IMR-90 (cell line): ENCODE measurements around the gene SH3BGRL. TPM values are rescaled to one million over a fixed set of nuclear protein-coding genes. Genes with fewer than 3 reads are reported as not detected.

Source experiments
- ATAC-seq: fragments of 200-7000 bp; cut with Tn5 transposase; 2 replicates; pipeline ENCODE4 v1.9.1; 2020; ENCODE audit warnings: low read depth, mild to moderate bottlenecking, moderate library complexity
- BruUV-seq: library from RNA; stranded (reverse); fragments of 400-500 nt; replicated peaks from 2 replicates; lab custom pipeline; 2021; lab: Mats Ljungman, UMichigan
- CTCF ChIA-PET: fragments of 300-600 bp; formaldehyde crosslinking; extraction: SDS; loops from one replicate; lab custom pipeline; 2021; ENCODE audit warnings: antibody characterized with exemption; lab: Yijun Ruan, JAX
- POLR2A ChIA-PET: fragments of 300-600 bp; sonication (Branson Sonifier 250); formaldehyde crosslinking; loops from one replicate; lab custom pipeline; 2022; ENCODE audit warnings: antibody characterized with exemption; ENCODE audit not compliant: unreplicated experiment; lab: Charles Lee
- DNase-seq: peaks from one replicate; pipeline ENCODE4 v3.0.0; 2013
- H2AFZ ChIP-seq: replicated peaks from 2 replicates; pipeline ENCODE3; 2013; ENCODE audit warnings: low read length, mild to moderate bottlenecking; ENCODE audit not compliant: poor library complexity
- H2AK5ac ChIP-seq: 2 replicates; pipeline ENCODE4 v1.6.1; 2013; ENCODE audit warnings: low read depth, low read length, inconsistent platforms
- H2AK9ac ChIP-seq: replicated peaks from 2 replicates; pipeline ENCODE3; 2013; ENCODE audit warnings: mild to moderate bottlenecking, low read depth, low read length, moderate library complexity; ENCODE audit not compliant: poor library complexity
- H2BK120ac ChIP-seq: 2 replicates; pipeline ENCODE4 v1.6.1; 2013; ENCODE audit warnings: low read depth, low read length, inconsistent platforms
- H2BK15ac ChIP-seq: 3 replicates; pipeline ENCODE4 v1.6.1; 2013; ENCODE audit warnings: low read depth, low read length, inconsistent platforms
- H2BK20ac ChIP-seq: 2 replicates; pipeline ENCODE4 v1.6.1; 2013; ENCODE audit warnings: low read depth, mild to moderate bottlenecking, inconsistent platforms, low read length, moderate library complexity
- H2BK5ac ChIP-seq: 2 replicates; pipeline ENCODE4 v1.6.1; 2013; ENCODE audit warnings: mild to moderate bottlenecking, low read depth, low read length, inconsistent platforms; ENCODE audit not compliant: poor library complexity, severe bottlenecking
- H3K14ac ChIP-seq: replicated peaks from 2 replicates; pipeline ENCODE4 v1.6.1; 2013; ENCODE audit warnings: low read depth, low read length, inconsistent platforms
- H3K18ac ChIP-seq: 2 replicates; pipeline ENCODE4 v1.6.1; 2013; ENCODE audit warnings: low read depth, low read length, control low read depth
- H3K23ac ChIP-seq: 2 replicates; pipeline ENCODE4 v1.6.1; 2013; ENCODE audit warnings: low read depth, low read length, inconsistent platforms
- H3K27ac ChIP-seq: 2 replicates; pipeline ENCODE4 v1.5.1; 2013; ENCODE audit warnings: mild to moderate bottlenecking, control low read depth, low read length; ENCODE audit not compliant: insufficient read depth
- H3K27me3 ChIP-seq: 2 replicates; pipeline ENCODE4 v1.6.1; 2013; ENCODE audit warnings: low read length; ENCODE audit not compliant: control insufficient read depth, insufficient read depth
- H3K36me3 ChIP-seq: 2 replicates; pipeline ENCODE4 v1.6.1; 2013; ENCODE audit warnings: low read length, mixed read lengths; ENCODE audit not compliant: control insufficient read depth, insufficient read depth
- H3K4ac ChIP-seq: 2 replicates; pipeline ENCODE4 v1.6.1; 2013; ENCODE audit warnings: low read depth, low read length, inconsistent platforms
- H3K4me1 ChIP-seq: 2 replicates; pipeline ENCODE4 v1.6.1; 2013; ENCODE audit warnings: low read length, mixed read lengths; ENCODE audit not compliant: control insufficient read depth, insufficient read depth
- H3K4me2 ChIP-seq: 2 replicates; pipeline ENCODE4 v1.6.1; 2013; ENCODE audit warnings: low read depth, mild to moderate bottlenecking, control low read depth, low read length, moderate library complexity
- H3K4me3 ChIP-seq: 2 replicates; pipeline ENCODE4 v1.5.1; 2013; ENCODE audit warnings: low read depth, mild to moderate bottlenecking, control low read depth, low read length, moderate library complexity; ENCODE audit not compliant: insufficient read depth
- H3K56ac ChIP-seq: 2 replicates; pipeline ENCODE4 v1.6.1; 2013; ENCODE audit warnings: low read length, inconsistent platforms; ENCODE audit not compliant: insufficient read depth; ENCODE audit errors: extremely low read depth
- H3K79me1 ChIP-seq, 2 experiments: 2 replicates each; pipeline ENCODE4 v1.6.1; 2013; ENCODE audit warnings: low read length in 2 of 2, inconsistent platforms in 1 of 2, low read depth in 1 of 2
- H3K9ac ChIP-seq: 2 replicates; pipeline ENCODE4 v1.6.1; 2013; ENCODE audit warnings: low read depth, low read length, control low read depth
- H3K9me1 ChIP-seq: 2 replicates; pipeline ENCODE4 v1.6.1; 2013; ENCODE audit warnings: low read length, inconsistent platforms; ENCODE audit not compliant: insufficient read depth
- H3K9me3 ChIP-seq: 2 replicates; pipeline ENCODE4 v1.6.1; 2013; ENCODE audit warnings: low read length; ENCODE audit not compliant: control insufficient read depth, insufficient read depth
- H4K20me1 ChIP-seq: 2 replicates; pipeline ENCODE4 v1.6.1; 2013; ENCODE audit warnings: low read length, inconsistent platforms; ENCODE audit not compliant: insufficient read depth
- H4K5ac ChIP-seq: 2 replicates; pipeline ENCODE4 v1.6.1; 2013; ENCODE audit warnings: mild to moderate bottlenecking, low read depth, low read length, control low read depth
- H4K8ac ChIP-seq, 2 experiments: 2 replicates each; pipeline ENCODE4 v1.6.1; 2013; ENCODE audit warnings: low read depth in 2 of 2, low read length in 2 of 2, control low read depth in 1 of 2, inconsistent platforms in 1 of 2
- H4K91ac ChIP-seq: 2 replicates; pipeline ENCODE4 v1.6.1; 2013; ENCODE audit warnings: low read depth, low read length, inconsistent platforms; ENCODE audit not compliant: insufficient read depth
- CHD1 ChIP-seq: IDR thresholded peaks from 2 replicates; pipeline ENCODE4 v1.6.1; 2012; ENCODE audit warnings: low read depth, low read length, improper control_type of control experiment
- ELK1 ChIP-seq: fragments of 150-350 bp; IDR thresholded peaks from 2 replicates; pipeline ENCODE4 v1.6.1; 2016; ENCODE audit warnings: low read depth, mild to moderate bottlenecking, low read length, moderate library complexity, borderline replicate concordance
- MAFK ChIP-seq: IDR thresholded peaks from 2 replicates; pipeline ENCODE4 v1.6.1; 2012; ENCODE audit warnings: low read depth, low read length, improper control_type of control experiment
- MXI1 ChIP-seq: IDR thresholded peaks from 2 replicates; pipeline ENCODE4 v1.6.1; 2012; ENCODE audit warnings: low read depth, mild to moderate bottlenecking, low read length, moderate library complexity, borderline replicate concordance
- POLR2A ChIP-seq: IDR thresholded peaks from 2 replicates; pipeline ENCODE4 v1.6.1; 2012; ENCODE audit warnings: mild to moderate bottlenecking, low read depth, low read length
- RCOR1 ChIP-seq: IDR thresholded peaks from 2 replicates; pipeline ENCODE4 v1.6.1; 2012; ENCODE audit warnings: mild to moderate bottlenecking, low read length, improper control_type of control experiment; ENCODE audit not compliant: insufficient replicate concordance
- RFX5 ChIP-seq: IDR thresholded peaks from 2 replicates; pipeline ENCODE4 v1.8.0; 2012; ENCODE audit warnings: low read depth, mild to moderate bottlenecking, low read length, moderate library complexity
- SMC3 ChIP-seq: fragments of 150-350 bp; IDR thresholded peaks from 2 replicates; pipeline ENCODE4 v1.6.1; 2016; ENCODE audit warnings: low read depth, mild to moderate bottlenecking, antibody characterized with exemption, low read length, moderate library complexity
- WGBS, 2 experiments: methylation state at CpG; one replicate each; pipeline versions ENCODE4 v1.1.5 to v1.1.7; 2013; ENCODE audit warnings: missing lambda C conversion rate in 2 of 2; ENCODE audit not compliant: insufficient read length in 1 of 2; ENCODE audit errors: extremely low coverage in 2 of 2; 5-methylcytosine and 5-hydroxymethylcytosine counted together
- dilution Hi-C: fragments of 300-500 bp; cut with HindIII; formaldehyde crosslinking; loops from one replicate; pipeline ENCODE4 v1.14.3; 2018; ENCODE audit warnings: low sequenced_read_pairs; ENCODE audit not compliant: unreplicated experiment
- in situ Hi-C: fragments of 300-500 bp; cut with MboI; formaldehyde crosslinking; loops from 3 replicates; pipeline ENCODE4 v1.14.3; 2019; ENCODE audit warnings: low sequenced_read_pairs, inconsistent platforms, mixed read lengths
- intact Hi-C: fragments of 100-400 bp; cut with micrococcal nuclease; formaldehyde crosslinking; loops from 2 replicates; pipeline ENCODE4 v1.10.0; 2022
- polyA plus RNA-seq, 3 experiments: library from polyadenylated mRNA; depleted of rRNA; stranded (reverse); fragments of >200 nt; gene quantifications; 2 replicates each; pipeline ENCODE4 v1.2.3, GENCODE V29; 2012; ENCODE audit warnings: low replicate concordance in 1 of 3
- total RNA-seq: library from RNA; depleted of rRNA; stranded (reverse); fragments of >200 nt; gene quantifications from 2 replicates; pipeline ENCODE4 v1.2.3, GENCODE V29; 2012

Gene SH3BGRL
- total and polyA plus RNA-seq, 2 of the 4 experiments (the other 2 are of a cell fraction), result 50.7 to 110 TPM

GRCh38 chrX:81237516-81237915, 35.6 kb downstream of the SH3BGRL start:
- no peak overlapping the region for H2AFZ ChIP-seq
- no peak for TF ChIP-seq MXI1
- no peak for TF ChIP-seq POLR2A
- TF ChIP-seq RCOR1, result no peak
- no peak for TF ChIP-seq CHD1
- no peak for TF ChIP-seq SMC3
- TF ChIP-seq RFX5, result no peak
- no peak for TF ChIP-seq ELK1
- TF ChIP-seq MAFK, result no peak
- H4K20me1 ChIP-seq, result no peaks in the 10 kb centered on the region
- no peak overlapping the region for H2BK5ac ChIP-seq
- H3K27me3 ChIP-seq, result no peaks in the 10 kb centered on the region
- H4K5ac ChIP-seq, result no peak overlapping the region
- no peak overlapping the region for H2BK120ac ChIP-seq
- H3K9ac ChIP-seq, result no peak overlapping the region
- H3K4me1 ChIP-seq, result no peaks in the 10 kb centered on the region
- intact Hi-C loops, result no loop called here
- no peak overlapping the region for H2AK9ac ChIP-seq
- ChIA-PET POLR2A (no interaction called here), CTCF (no interaction called here)
- in situ Hi-C loops, result no loop called here
- peaks cover 1% of the 10 kb centered on the region; the same call in 1 of the 2 replicates for H3K36me3 ChIP-seq
- dilution Hi-C loops, result no loop called here
- no peak overlapping the region for H3K14ac ChIP-seq
- H3K56ac ChIP-seq, result no peak overlapping the region
- no peak overlapping the region for H4K8ac ChIP-seq
- no peaks in the 10 kb centered on the region for H3K79me1 ChIP-seq
- ATAC-seq (no peak), DNase-seq (no peak)
- no peak overlapping the region for H3K18ac ChIP-seq
- H2BK20ac ChIP-seq, result no peak overlapping the region
- H3K4ac ChIP-seq, result no peak overlapping the region
- no peak overlapping the region for H3K27ac ChIP-seq
- WGBS, 2 experiments, result no CpG with 5 or more reads among the region's 1 CpG
- no peak overlapping the region for H3K4me2 ChIP-seq
- H3K9me3 ChIP-seq, result peaks cover 9% of the 10 kb centered on the region
- H4K91ac ChIP-seq, result no peak overlapping the region
- H2AK5ac ChIP-seq, result no peak overlapping the region
- no TSS peak for BruUV-seq
- H3K9me1 ChIP-seq, result no peaks in the 10 kb centered on the region
- H3K23ac ChIP-seq, result no peak overlapping the region
- no peak overlapping the region for H2BK15ac ChIP-seq
- no peak overlapping the region for H3K4me3 ChIP-seq
